HEK293 (cell line): ENCODE data around the gene BIRC7.
A peak's percentile ranks its signal among the peaks of the same experiment; 100 is the strongest.

ENCODE experiments used
- CTCF ChIA-PET: fragments of 350-600 bp; formaldehyde crosslinking; extraction: SDS; loops from one replicate; lab custom pipeline; 2021; ENCODE audit warnings: antibody characterized with exemption; lab: Yijun Ruan, JAX
- POLR2A ChIA-PET: fragments of 300-600 bp; formaldehyde crosslinking; extraction: SDS; loops from one replicate; lab custom pipeline; 2020; ENCODE audit warnings: antibody characterized with exemption, inconsistent platforms; lab: Yijun Ruan, JAX
- H3K27ac ChIP-seq: fragments of 200-500 bp; sonication (Bioruptor generic); 2 replicates; pipeline ENCODE4 v1.5.1; 2014; ENCODE audit warnings: low read depth, low read length, control low read depth, inconsistent platforms; ENCODE audit errors: extremely low read depth
- H3K36me3 ChIP-seq, 2 experiments: fragments of 200-500 bp in 1 of 2; sonication (Bioruptor generic) in 1 of 2; 1 replicate in 1 of 2; 2 replicates in 1 of 2; pipeline ENCODE4 v1.5.1; 2014 to 2017; ENCODE audit warnings: inconsistent platforms in 2 of 2, low read length in 2 of 2; ENCODE audit not compliant: control insufficient read depth in 2 of 2, insufficient read depth in 1 of 2
- H3K4me1 ChIP-seq: fragments of 200-500 bp; sonication (Bioruptor generic); 2 replicates; pipeline ENCODE4 v1.5.1; 2014; ENCODE audit warnings: mild to moderate bottlenecking, low read length, inconsistent platforms; ENCODE audit not compliant: control insufficient read depth, insufficient read depth
- H3K4me3 ChIP-seq: 2 replicates; pipeline ENCODE4 v1.5.1; 2011; ENCODE audit warnings: low read depth, mild to moderate bottlenecking, control low read depth, low read length, moderate library complexity
- H3K9me3 ChIP-seq: fragments of 200-500 bp; sonication (Bioruptor generic); 2 replicates; pipeline ENCODE4 v1.5.1; 2014; ENCODE audit warnings: low read depth, low read length, inconsistent platforms; ENCODE audit not compliant: control insufficient read depth, insufficient read depth
- BCL11A ChIP-seq: fragments of 450-650 bp; formaldehyde crosslinking; IDR thresholded peaks from 2 replicates; pipeline ENCODE4 v1.5.1; 2016; ENCODE audit warnings: low read depth, missing biosample characterization, missing genetic modification characterization
- FEZF1 ChIP-seq: fragments of 450-650 bp; formaldehyde crosslinking; IDR thresholded peaks from 2 replicates; pipeline ENCODE4 v1.5.1; 2016; ENCODE audit warnings: missing biosample characterization, missing genetic modification characterization
- HOXA7 ChIP-seq: sonication (generic); formaldehyde crosslinking; IDR thresholded peaks from 2 replicates; pipeline ENCODE4 v1.8.1; 2022; ENCODE audit warnings: missing genetic modification reagents, borderline replicate concordance
- HOXC10 ChIP-seq: sonication (generic); formaldehyde crosslinking; IDR thresholded peaks from 2 replicates; pipeline ENCODE4 v1.8.1; 2023; ENCODE audit warnings: mild to moderate bottlenecking, missing genetic modification reagents
- YY2 ChIP-seq: fragments of 450-650 bp; formaldehyde crosslinking; IDR thresholded peaks from 2 replicates; pipeline ENCODE4 v1.5.1; 2016; ENCODE audit warnings: missing biosample characterization, missing genetic modification characterization
- ZBTB48 ChIP-seq: fragments of 450-650 bp; formaldehyde crosslinking; IDR thresholded peaks from 2 replicates; pipeline ENCODE4 v1.5.1; 2016; ENCODE audit warnings: missing biosample characterization, missing genetic modification characterization
- ZFP41 ChIP-seq: fragments of 450-650 bp; formaldehyde crosslinking; IDR thresholded peaks from 2 replicates; pipeline ENCODE4 v1.5.1; 2016; ENCODE audit warnings: missing biosample characterization, missing genetic modification characterization, borderline replicate concordance
- ZNF473 ChIP-seq: fragments of 450-650 bp; formaldehyde crosslinking; IDR thresholded peaks from 2 replicates; pipeline ENCODE4 v1.5.1; 2017; ENCODE audit warnings: missing biosample characterization, missing genetic modification characterization
- ZNF529 ChIP-seq: fragments of 450-650 bp; formaldehyde crosslinking; IDR thresholded peaks from 2 replicates; pipeline ENCODE4 v1.5.1; 2017; ENCODE audit warnings: missing genetic modification characterization, missing biosample characterization; ENCODE audit not compliant: insufficient replicate concordance
- ZNF530 ChIP-seq: fragments of 450-650 bp; formaldehyde crosslinking; IDR thresholded peaks from 2 replicates; pipeline ENCODE4 v1.5.1; 2016; ENCODE audit warnings: low read depth, missing biosample characterization, missing genetic modification characterization
- ZNF544 ChIP-seq: fragments of 450-650 bp; formaldehyde crosslinking; IDR thresholded peaks from 2 replicates; pipeline ENCODE4 v1.5.0; 2017; ENCODE audit warnings: missing biosample characterization, missing genetic modification characterization
- ZNF571 ChIP-seq: fragments of 450-650 bp; formaldehyde crosslinking; IDR thresholded peaks from 2 replicates; pipeline ENCODE4 v1.5.0; 2017; ENCODE audit warnings: missing biosample characterization, missing genetic modification characterization
- ZNF654 ChIP-seq: fragments of 450-650 bp; formaldehyde crosslinking; IDR thresholded peaks from 2 replicates; pipeline ENCODE4 v1.5.1; 2016; ENCODE audit warnings: low read depth, missing biosample characterization, missing genetic modification characterization
- ZNF707 ChIP-seq: fragments of 450-650 bp; formaldehyde crosslinking; IDR thresholded peaks from 2 replicates; pipeline ENCODE4 v1.5.1; 2016; ENCODE audit warnings: missing biosample characterization, missing genetic modification characterization
- ZXDB ChIP-seq: fragments of 450-650 bp; formaldehyde crosslinking; IDR thresholded peaks from 2 replicates; pipeline ENCODE4 v1.5.1; 2016; ENCODE audit warnings: missing biosample characterization, missing genetic modification characterization
- TF ChIP-seq, protein P1 (sequence below): fragments of 450-650 bp; formaldehyde crosslinking; IDR thresholded peaks from 2 replicates; pipeline ENCODE4 v1.5.1; 2016; ENCODE audit warnings: missing biosample characterization, missing genetic modification characterization
- TF ChIP-seq, protein P2 (sequence below): fragments of 450-650 bp; formaldehyde crosslinking; IDR thresholded peaks from 2 replicates; pipeline ENCODE4 v1.5.1; 2016; ENCODE audit warnings: missing biosample characterization, missing genetic modification characterization
- TF ChIP-seq, protein P3 (sequence below): fragments of 450-650 bp; formaldehyde crosslinking; conservative IDR thresholded peaks from 2 replicates; pipeline ENCODE4 v1.5.1; 2016; ENCODE audit warnings: low read depth, missing biosample characterization, missing genetic modification characterization
- TF ChIP-seq, protein P4 (sequence below): fragments of 450-650 bp; formaldehyde crosslinking; IDR thresholded peaks from 2 replicates; pipeline ENCODE4 v1.5.1; 2016; ENCODE audit warnings: missing biosample characterization, missing genetic modification characterization
- TF ChIP-seq, protein P5 (sequence below): fragments of 450-650 bp; formaldehyde crosslinking; IDR thresholded peaks from 2 replicates; pipeline ENCODE4 v1.5.1; 2016; ENCODE audit warnings: missing biosample characterization, missing genetic modification characterization, borderline replicate concordance

BIRC7 gene

DNA sequence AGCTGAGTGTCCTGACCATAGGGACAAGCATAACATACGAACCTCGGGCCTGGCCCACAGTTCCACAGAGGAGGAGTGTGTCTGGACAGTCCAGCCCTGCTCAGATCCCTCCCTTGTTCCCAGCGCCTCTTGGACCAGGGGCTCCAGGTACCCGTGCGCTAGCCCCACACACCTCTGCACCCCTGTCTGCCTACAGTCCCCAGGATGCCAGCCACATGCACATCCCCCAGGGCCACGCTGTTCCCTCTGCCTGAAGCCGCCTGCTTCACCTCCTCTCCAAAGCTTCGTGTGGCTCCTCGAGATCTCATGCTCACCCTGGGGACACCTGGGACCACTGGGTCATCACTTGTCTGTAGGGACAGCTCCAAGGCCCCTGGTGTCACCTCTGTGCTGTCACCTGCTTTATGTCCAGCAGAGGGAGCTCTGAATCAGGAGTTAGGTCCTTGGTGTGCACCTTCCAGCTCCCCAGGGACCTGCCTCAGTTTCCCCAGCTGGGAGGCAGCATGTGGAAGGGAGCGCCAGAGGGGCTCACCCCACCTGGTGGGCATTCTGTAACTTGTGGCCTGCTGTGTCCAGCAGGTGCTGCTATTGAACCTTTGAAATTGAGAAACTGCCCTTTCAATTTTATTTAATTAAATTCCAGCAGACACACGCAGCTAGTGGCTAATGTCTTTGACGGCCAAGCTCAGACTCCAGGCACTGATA lies 12.4 kb upstream of the BIRC7 start:
- ChIA-PET CTCF (interaction anchor here (0.6 to 5.4 kb wide), 45 partner anchors 8 to 605 kb away, joined by 3 to 85 read pairs (median 6); partner anchors contain the start of genes ARFGAP1, BHLHE23, BIRC7 and COL20A1), POLR2A (interaction anchor here (0.5 to 3.6 kb wide), 6 partner anchors 8 to 67 kb away, joined by 3 to 26 read pairs (median 6); partner anchors contain the start of genes ARFGAP1 and YTHDF1)
- Histone ChIP-seq H3K4me1 (peaks cover 4% of the 10 kb centered on the region), H3K9me3 (no peaks in the 10 kb centered on the region), H3K4me3 (no peak overlapping the region), H3K36me3 (no peaks in the 10 kb centered on the region), H3K27ac (no peak overlapping the region)
- TF ChIP-seq, protein P1, sequence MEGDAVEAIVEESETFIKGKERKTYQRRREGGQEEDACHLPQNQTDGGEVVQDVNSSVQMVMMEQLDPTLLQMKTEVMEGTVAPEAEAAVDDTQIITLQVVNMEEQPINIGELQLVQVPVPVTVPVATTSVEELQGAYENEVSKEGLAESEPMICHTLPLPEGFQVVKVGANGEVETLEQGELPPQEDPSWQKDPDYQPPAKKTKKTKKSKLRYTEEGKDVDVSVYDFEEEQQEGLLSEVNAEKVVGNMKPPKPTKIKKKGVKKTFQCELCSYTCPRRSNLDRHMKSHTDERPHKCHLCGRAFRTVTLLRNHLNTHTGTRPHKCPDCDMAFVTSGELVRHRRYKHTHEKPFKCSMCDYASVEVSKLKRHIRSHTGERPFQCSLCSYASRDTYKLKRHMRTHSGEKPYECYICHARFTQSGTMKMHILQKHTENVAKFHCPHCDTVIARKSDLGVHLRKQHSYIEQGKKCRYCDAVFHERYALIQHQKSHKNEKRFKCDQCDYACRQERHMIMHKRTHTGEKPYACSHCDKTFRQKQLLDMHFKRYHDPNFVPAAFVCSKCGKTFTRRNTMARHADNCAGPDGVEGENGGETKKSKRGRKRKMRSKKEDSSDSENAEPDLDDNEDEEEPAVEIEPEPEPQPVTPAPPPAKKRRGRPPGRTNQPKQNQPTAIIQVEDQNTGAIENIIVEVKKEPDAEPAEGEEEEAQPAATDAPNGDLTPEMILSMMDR (tag by site-specific recombination), result peak; percentile 61; the same call in 1 of the 2 replicates
- TF ChIP-seq, protein P2, sequence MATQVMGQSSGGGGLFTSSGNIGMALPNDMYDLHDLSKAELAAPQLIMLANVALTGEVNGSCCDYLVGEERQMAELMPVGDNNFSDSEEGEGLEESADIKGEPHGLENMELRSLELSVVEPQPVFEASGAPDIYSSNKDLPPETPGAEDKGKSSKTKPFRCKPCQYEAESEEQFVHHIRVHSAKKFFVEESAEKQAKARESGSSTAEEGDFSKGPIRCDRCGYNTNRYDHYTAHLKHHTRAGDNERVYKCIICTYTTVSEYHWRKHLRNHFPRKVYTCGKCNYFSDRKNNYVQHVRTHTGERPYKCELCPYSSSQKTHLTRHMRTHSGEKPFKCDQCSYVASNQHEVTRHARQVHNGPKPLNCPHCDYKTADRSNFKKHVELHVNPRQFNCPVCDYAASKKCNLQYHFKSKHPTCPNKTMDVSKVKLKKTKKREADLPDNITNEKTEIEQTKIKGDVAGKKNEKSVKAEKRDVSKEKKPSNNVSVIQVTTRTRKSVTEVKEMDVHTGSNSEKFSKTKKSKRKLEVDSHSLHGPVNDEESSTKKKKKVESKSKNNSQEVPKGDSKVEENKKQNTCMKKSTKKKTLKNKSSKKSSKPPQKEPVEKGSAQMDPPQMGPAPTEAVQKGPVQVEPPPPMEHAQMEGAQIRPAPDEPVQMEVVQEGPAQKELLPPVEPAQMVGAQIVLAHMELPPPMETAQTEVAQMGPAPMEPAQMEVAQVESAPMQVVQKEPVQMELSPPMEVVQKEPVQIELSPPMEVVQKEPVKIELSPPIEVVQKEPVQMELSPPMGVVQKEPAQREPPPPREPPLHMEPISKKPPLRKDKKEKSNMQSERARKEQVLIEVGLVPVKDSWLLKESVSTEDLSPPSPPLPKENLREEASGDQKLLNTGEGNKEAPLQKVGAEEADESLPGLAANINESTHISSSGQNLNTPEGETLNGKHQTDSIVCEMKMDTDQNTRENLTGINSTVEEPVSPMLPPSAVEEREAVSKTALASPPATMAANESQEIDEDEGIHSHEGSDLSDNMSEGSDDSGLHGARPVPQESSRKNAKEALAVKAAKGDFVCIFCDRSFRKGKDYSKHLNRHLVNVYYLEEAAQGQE (tag by site-specific recombination), result peak; percentile 58
- TF ChIP-seq ZNF530 (tag by site-specific recombination), result no peak
- peak; percentile 40; the same call in 1 of the 2 replicates for TF ChIP-seq ZBTB48 (tag by site-specific recombination)
- TF ChIP-seq ZNF654 (tag by site-specific recombination), result peak; percentile 89

DNA sequence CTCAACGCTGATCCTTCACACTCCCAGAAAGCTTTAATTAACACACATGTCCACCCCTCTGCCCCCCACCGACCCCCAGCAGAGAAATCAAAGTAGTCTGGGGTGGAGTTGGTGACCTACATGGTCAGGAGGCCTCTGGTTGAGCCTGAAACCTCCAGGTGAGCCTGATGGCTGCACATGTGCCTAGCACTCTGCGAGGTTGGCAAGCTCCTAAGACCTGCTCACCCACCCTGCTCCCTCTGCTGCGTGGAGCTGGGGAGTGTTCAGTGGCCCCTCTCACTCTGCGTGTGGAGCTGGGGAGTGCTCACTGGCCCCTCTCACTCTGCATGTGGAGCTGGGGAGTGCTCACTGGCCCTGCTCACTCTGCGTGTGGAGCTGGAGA lies 11.9 kb upstream of the BIRC7 start:
- no peak overlapping the region for H3K4me3 ChIP-seq
- CTCF ChIA-PET, result interaction anchor here (0.6 to 5.4 kb wide), 40 partner anchors 9 to 994 kb away, joined by 3 to 85 read pairs (median 6); partner anchors contain the start of genes ARFGAP1, BIRC7, COL20A1 and YTHDF1
- H3K4me1 ChIP-seq, result peaks cover 4% of the 10 kb centered on the region
- no peaks in the 10 kb centered on the region for H3K9me3 ChIP-seq
- H3K36me3 ChIP-seq, result no peaks in the 10 kb centered on the region
- POLR2A ChIA-PET, result interaction anchor here (0.5 to 3.6 kb wide), 7 partner anchors 8 to 67 kb away, joined by 3 to 26 read pairs (median 6); partner anchors contain the start of genes ARFGAP1 and YTHDF1
- H3K27ac ChIP-seq, result no peak overlapping the region
- TF ChIP-seq, protein P3, sequence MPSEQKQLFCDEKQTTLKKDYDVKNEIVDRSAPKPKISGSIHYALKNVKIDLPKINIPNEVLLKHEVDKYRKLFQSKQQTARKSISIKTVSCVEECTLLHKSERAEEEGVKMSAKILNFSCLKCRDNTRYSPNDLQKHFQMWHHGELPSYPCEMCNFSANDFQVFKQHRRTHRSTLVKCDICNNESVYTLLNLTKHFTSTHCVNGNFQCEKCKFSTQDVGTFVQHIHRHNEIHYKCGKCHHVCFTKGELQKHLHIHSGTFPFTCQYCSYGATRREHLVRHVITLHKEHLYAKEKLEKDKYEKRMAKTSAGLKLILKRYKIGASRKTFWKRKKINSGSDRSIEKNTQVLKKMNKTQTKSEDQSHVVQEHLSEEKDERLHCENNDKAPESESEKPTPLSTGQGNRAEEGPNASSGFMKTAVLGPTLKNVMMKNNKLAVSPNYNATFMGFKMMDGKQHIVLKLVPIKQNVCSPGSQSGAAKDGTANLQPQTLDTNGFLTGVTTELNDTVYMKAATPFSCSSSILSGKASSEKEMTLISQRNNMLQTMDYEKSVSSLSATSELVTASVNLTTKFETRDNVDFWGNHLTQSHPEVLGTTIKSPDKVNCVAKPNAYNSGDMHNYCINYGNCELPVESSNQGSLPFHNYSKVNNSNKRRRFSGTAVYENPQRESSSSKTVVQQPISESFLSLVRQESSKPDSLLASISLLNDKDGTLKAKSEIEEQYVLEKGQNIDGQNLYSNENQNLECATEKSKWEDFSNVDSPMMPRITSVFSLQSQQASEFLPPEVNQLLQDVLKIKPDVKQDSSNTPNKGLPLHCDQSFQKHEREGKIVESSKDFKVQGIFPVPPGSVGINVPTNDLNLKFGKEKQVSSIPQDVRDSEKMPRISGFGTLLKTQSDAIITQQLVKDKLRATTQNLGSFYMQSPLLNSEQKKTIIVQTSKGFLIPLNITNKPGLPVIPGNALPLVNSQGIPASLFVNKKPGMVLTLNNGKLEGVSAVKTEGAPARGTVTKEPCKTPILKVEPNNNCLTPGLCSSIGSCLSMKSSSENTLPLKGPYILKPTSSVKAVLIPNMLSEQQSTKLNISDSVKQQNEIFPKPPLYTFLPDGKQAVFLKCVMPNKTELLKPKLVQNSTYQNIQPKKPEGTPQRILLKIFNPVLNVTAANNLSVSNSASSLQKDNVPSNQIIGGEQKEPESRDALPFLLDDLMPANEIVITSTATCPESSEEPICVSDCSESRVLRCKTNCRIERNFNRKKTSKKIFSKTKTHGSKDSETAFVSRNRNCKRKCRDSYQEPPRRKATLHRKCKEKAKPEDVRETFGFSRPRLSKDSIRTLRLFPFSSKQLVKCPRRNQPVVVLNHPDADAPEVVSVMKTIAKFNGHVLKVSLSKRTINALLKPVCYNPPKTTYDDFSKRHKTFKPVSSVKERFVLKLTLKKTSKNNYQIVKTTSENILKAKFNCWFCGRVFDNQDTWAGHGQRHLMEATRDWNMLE (tag by site-specific recombination), result no peak
- TF ChIP-seq YY2 (tag by site-specific recombination) (no peak), ZNF707 (tag by site-specific recombination) (no peak), HOXC10 (CRISPR knock-in tag) (no peak), HOXA7 (no peak), ZFP41 (tag by site-specific recombination) (no peak), ZXDB (tag by site-specific recombination) (no peak), ZNF544 (no peak), ZNF571 (no peak), ZNF473 (tag by site-specific recombination) (no peak), FEZF1 (tag by site-specific recombination) (no peak), BCL11A (tag by site-specific recombination) (no peak), ZNF529 (tag by site-specific recombination) (no peak), ZNF654 (tag by site-specific recombination) (no peak)
- TF ChIP-seq, protein P4, sequence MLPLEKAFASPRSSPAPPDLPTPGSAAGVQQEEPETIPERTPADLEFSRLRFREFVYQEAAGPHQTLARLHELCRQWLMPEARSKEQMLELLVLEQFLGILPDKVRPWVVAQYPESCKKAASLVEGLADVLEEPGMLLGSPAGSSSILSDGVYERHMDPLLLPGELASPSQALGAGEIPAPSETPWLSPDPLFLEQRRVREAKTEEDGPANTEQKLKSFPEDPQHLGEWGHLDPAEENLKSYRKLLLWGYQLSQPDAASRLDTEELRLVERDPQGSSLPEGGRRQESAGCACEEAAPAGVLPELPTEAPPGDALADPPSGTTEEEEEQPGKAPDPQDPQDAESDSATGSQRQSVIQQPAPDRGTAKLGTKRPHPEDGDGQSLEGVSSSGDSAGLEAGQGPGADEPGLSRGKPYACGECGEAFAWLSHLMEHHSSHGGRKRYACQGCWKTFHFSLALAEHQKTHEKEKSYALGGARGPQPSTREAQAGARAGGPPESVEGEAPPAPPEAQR (tag by site-specific recombination), result no peak
- TF ChIP-seq, protein P5, sequence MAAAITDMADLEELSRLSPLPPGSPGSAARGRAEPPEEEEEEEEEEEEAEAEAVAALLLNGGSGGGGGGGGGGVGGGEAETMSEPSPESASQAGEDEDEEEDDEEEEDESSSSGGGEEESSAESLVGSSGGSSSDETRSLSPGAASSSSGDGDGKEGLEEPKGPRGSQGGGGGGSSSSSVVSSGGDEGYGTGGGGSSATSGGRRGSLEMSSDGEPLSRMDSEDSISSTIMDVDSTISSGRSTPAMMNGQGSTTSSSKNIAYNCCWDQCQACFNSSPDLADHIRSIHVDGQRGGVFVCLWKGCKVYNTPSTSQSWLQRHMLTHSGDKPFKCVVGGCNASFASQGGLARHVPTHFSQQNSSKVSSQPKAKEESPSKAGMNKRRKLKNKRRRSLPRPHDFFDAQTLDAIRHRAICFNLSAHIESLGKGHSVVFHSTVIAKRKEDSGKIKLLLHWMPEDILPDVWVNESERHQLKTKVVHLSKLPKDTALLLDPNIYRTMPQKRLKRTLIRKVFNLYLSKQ (tag by site-specific recombination), result no peak
